PC-9 (cell line): ENCODE data around the gene WDFY1. TPM values are rescaled to one million over a fixed set of nuclear protein-coding genes. Genes with fewer than 3 reads are reported as not detected.

Experiments used
- BruUV-seq: library from RNA; stranded (reverse); fragments of 400-500 nt; replicated peaks from 2 replicates; lab custom pipeline; 2021; lab: Mats Ljungman, UMichigan
- CTCF ChIA-PET: fragments of 300-600 bp; sonication (Branson Sonifier 250); formaldehyde crosslinking; loops from one replicate; lab custom pipeline; 2022; ENCODE audit warnings: antibody characterized with exemption; lab: Charles Lee
- POLR2A ChIA-PET: fragments of 300-600 bp; sonication (Branson Sonifier 250); formaldehyde crosslinking; loops from one replicate; lab custom pipeline; 2022; ENCODE audit warnings: antibody characterized with exemption; ENCODE audit not compliant: unreplicated experiment; lab: Charles Lee
- DNase-seq, 2 experiments: peaks; one replicate each; pipeline versions ENCODE4 v3.0.0 to v3.0.0-alpha.2; 2015 to 2022; ENCODE audit warnings: mixed read lengths in 1 of 2
- H2AFZ ChIP-seq: fragments of 200-600 bp; sonication (generic); 2 replicates; pipeline ENCODE4 v1.8.1; 2017; ENCODE audit warnings: antibody characterized with exemption
- H3F3A ChIP-seq: fragments of 200-600 bp; sonication (generic); 2 replicates; pipeline ENCODE4 v1.8.1; 2017; ENCODE audit warnings: antibody characterized with exemption, mild to moderate bottlenecking, low read depth; ENCODE audit not compliant: insufficient read depth
- H3K27ac ChIP-seq: fragments of 200-600 bp; sonication (generic); 2 replicates; pipeline ENCODE4 v1.6.1; 2016; ENCODE audit warnings: mixed run types
- H3K27me3 ChIP-seq: fragments of 200-600 bp; sonication (generic); 2 replicates; pipeline ENCODE4 v1.6.1; 2016; ENCODE audit warnings: low read depth, mixed run types; ENCODE audit not compliant: insufficient read depth
- H3K36me3 ChIP-seq: fragments of 200-600 bp; sonication (generic); 2 replicates; pipeline ENCODE4 v1.6.1; 2016; ENCODE audit warnings: low read depth, mixed run types
- H3K4me1 ChIP-seq: fragments of 200-600 bp; sonication (generic); replicated peaks from 2 replicates; pipeline ENCODE4 v1.6.1; 2016; ENCODE audit warnings: mixed run types; ENCODE audit not compliant: insufficient read depth
- H3K4me2 ChIP-seq: fragments of 200-600 bp; sonication (generic); 2 replicates; pipeline ENCODE4 v1.6.1; 2017; ENCODE audit warnings: mixed run types
- H3K4me3 ChIP-seq: fragments of 200-600 bp; sonication (generic); 2 replicates; pipeline ENCODE4 v1.6.1; 2016; ENCODE audit warnings: mixed run types
- H3K79me2 ChIP-seq: fragments of 200-600 bp; sonication (generic); 2 replicates; pipeline ENCODE4 v1.6.1; 2017; ENCODE audit warnings: low read depth, mixed run types
- H3K9me2 ChIP-seq: fragments of 200-600 bp; sonication (generic); 2 replicates; pipeline ENCODE4 v1.8.1; 2017; ENCODE audit warnings: mild to moderate bottlenecking; ENCODE audit not compliant: insufficient read depth
- H3K9me3 ChIP-seq: fragments of 200-600 bp; sonication (generic); 2 replicates; pipeline ENCODE4 v1.8.1; 2016; ENCODE audit warnings: low read depth; ENCODE audit not compliant: insufficient read depth
- H4K20me1 ChIP-seq: fragments of 200-600 bp; sonication (generic); 2 replicates; pipeline ENCODE4 v1.8.1; 2017; ENCODE audit not compliant: insufficient read depth
- CTCF ChIP-seq: fragments of 200-600 bp; sonication (generic); conservative IDR thresholded peaks from 2 replicates; pipeline ENCODE4 v1.6.1; 2017; ENCODE audit warnings: mixed run types, antibody characterized with exemption, mild to moderate bottlenecking, moderate library complexity
- EZH2 ChIP-seq: fragments of 200-600 bp; sonication (generic); IDR thresholded peaks from 2 replicates; pipeline ENCODE4 v1.8.0; 2017; ENCODE audit warnings: antibody characterized with exemption, low read depth
- intact Hi-C: fragments of 100-400 bp; cut with micrococcal nuclease; formaldehyde crosslinking; loops from one replicate; pipeline ENCODE4 v1.10.0; 2022; ENCODE audit not compliant: unreplicated experiment
- total RNA-seq: library from RNA; stranded (reverse); gene quantifications from 2 replicates; pipeline ENCODE4 v1.2.3, GENCODE V29; 2021

WDFY1 gene
- total RNA-seq, 1 experiment from 2014 or later: 81.9 TPM

DNA sequence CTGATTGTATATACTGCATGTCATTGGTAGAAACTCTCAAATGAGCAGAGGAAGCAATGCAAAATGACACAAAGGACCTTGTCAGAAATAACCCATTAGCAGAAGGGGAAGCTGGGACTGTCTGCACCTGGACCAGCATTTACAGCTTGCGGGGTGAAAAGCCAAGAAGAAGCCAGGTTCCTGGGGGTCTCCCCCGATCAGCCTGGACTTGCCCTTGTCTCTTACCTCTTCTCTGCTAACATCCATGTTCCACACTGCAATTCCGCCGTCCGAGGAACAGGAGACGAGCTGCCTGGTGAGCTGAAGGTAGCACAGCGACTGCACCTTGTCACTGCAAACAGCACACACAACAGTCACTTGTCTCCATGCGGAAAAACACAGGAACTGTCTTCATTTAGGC is 51.1 kb downstream of the WDFY1 start:
- H3K9me2 ChIP-seq: no peaks in the 10 kb centered on the region
- no peak overlapping the region for H3K4me3 ChIP-seq
- H3K27ac ChIP-seq: no peak overlapping the region
- no peaks in the 10 kb centered on the region for H4K20me1 ChIP-seq
- intact Hi-C loops: no loop called here
- TF ChIP-seq CTCF (no peak), EZH2 (no peak)
- H2AFZ ChIP-seq: no peak overlapping the region
- DNase-seq: no peak
- peaks cover 9% of the 10 kb centered on the region; the same call in 1 of the 2 replicates for H3K4me1 ChIP-seq
- H3F3A ChIP-seq: peaks cover 24% of the 10 kb centered on the region
- no peaks in the 10 kb centered on the region for H3K79me2 ChIP-seq
- ChIA-PET POLR2A (interaction anchor here (0.6 to 0.9 kb wide), 2 partner anchors 9 to 41 kb away, joined by 7 to 11 read pairs; no protein-coding TSS in a partner anchor), CTCF (no interaction called here)
- H3K36me3 ChIP-seq: peaks cover 14% of the 10 kb centered on the region; the same call in 1 of the 2 replicates
- no peaks in the 10 kb centered on the region for H3K27me3 ChIP-seq
- no peak overlapping the region for H3K4me2 ChIP-seq
- H3K9me3 ChIP-seq: no peaks in the 10 kb centered on the region
- no TSS peak for BruUV-seq

- no peaks in the 10 kb centered on the region for H3K27me3 ChIP-seq
- H3F3A ChIP-seq: peaks cover 13% of the 10 kb centered on the region
- H3K9me3 ChIP-seq: no peaks in the 10 kb centered on the region
- no peak for DNase-seq
- H3K4me1 ChIP-seq: no peaks in the 10 kb centered on the region
- no peaks in the 10 kb centered on the region for H3K9me2 ChIP-seq
- no peak overlapping the region for H3K4me3 ChIP-seq
- H3K36me3 ChIP-seq: peaks cover 7% of the 10 kb centered on the region; the same call in 1 of the 2 replicates
- no peaks in the 10 kb centered on the region for H3K79me2 ChIP-seq
- H4K20me1 ChIP-seq: no peaks in the 10 kb centered on the region
- H2AFZ ChIP-seq: no peak overlapping the region
- BruUV-seq: no TSS peak
- TF ChIP-seq CTCF (no peak), EZH2 (no peak)
- H3K4me2 ChIP-seq: no peak overlapping the region
- intact Hi-C loops: no loop called here
- CTCF ChIA-PET: no interaction called here
- POLR2A ChIA-PET: no interaction called here
- no peak overlapping the region for H3K27ac ChIP-seq
Observed at GRCh38 chr2:223890721-223891120, 54.4 kb downstream of the WDFY1 start.

GRCh38 chr2:223889229-223889628 is 55.9 kb downstream of the WDFY1 start:
- TF ChIP-seq EZH2 (no peak), CTCF (no peak)
- H3K9me3 ChIP-seq: no peaks in the 10 kb centered on the region
- H3K9me2 ChIP-seq: no peaks in the 10 kb centered on the region
- H3K36me3 ChIP-seq: peaks cover 7% of the 10 kb centered on the region; the same call in 1 of the 2 replicates
- no peak overlapping the region for H3K27ac ChIP-seq
- H3K27me3 ChIP-seq: no peaks in the 10 kb centered on the region
- no peaks in the 10 kb centered on the region for H3K4me1 ChIP-seq
- H2AFZ ChIP-seq: no peak overlapping the region
- ChIA-PET POLR2A (no interaction called here), CTCF (interaction anchor here (0.7 kb wide), 1 partner anchor 536 kb away, joined by 15 read pairs; no protein-coding TSS in a partner anchor)
- no peak for DNase-seq
- H4K20me1 ChIP-seq: no peaks in the 10 kb centered on the region
- intact Hi-C loops: no loop called here
- no peak overlapping the region for H3K4me2 ChIP-seq
- H3K4me3 ChIP-seq: no peak overlapping the region
- no peaks in the 10 kb centered on the region for H3K79me2 ChIP-seq
- no peaks in the 10 kb centered on the region for H3F3A ChIP-seq
- no TSS peak for BruUV-seq
